Endothelial cell of umbilical vein (primary cell): ENCODE data around the gene LRP1. TPM values are rescaled to one million over a fixed set of nuclear protein-coding genes. Genes with fewer than 3 reads are reported as not detected.

Experiments
- BruUV-seq: library from RNA; stranded (reverse); fragments of 400-500 nt; replicated peaks from 2 replicates; lab custom pipeline; 2021; lab: Mats Ljungman, UMichigan
- CTCF ChIA-PET: fragments of 300-600, 350-600 bp; sonication (Branson Sonifier 250); formaldehyde crosslinking; loops from one replicate; lab custom pipeline; 2021; ENCODE audit warnings: antibody characterized with exemption, inconsistent platforms; lab: Charles Lee
- POLR2A ChIA-PET: fragments of 300-600, 350-600 bp; sonication (Branson Sonifier 250); formaldehyde crosslinking; loops from one replicate; lab custom pipeline; 2021; ENCODE audit warnings: antibody characterized with exemption, inconsistent platforms; lab: Charles Lee
- DNase-seq: peaks from one replicate; pipeline ENCODE4 v3.0.0-alpha.2; 2011; ENCODE audit warnings: low read depth, low spot score
- FAIRE-seq: peaks from 2 replicates; lab custom pipeline; 2011; peaks lifted over from hg19 to GRCh38; lab: Jason Lieb, UNC
- H2AFZ ChIP-seq: 2 replicates; pipeline ENCODE4 v1.6.0; 2012; ENCODE audit warnings: low read depth, low read length, control low read depth, inconsistent platforms
- H3K27ac ChIP-seq: 2 replicates; pipeline ENCODE4 v1.5.1; 2011; ENCODE audit warnings: low read depth, mild to moderate bottlenecking, control low read depth, low read length, moderate library complexity; ENCODE audit not compliant: insufficient read depth
- H3K27me3 ChIP-seq, 2 experiments: 2 replicates each; pipeline versions ENCODE4 v1.6.0 to v1.6.1; 2011; ENCODE audit warnings: low read length in 2 of 2, mixed read lengths in 1 of 2; ENCODE audit not compliant: control insufficient read depth in 2 of 2, insufficient read depth in 2 of 2
- H3K36me3 ChIP-seq, 2 experiments: 2 replicates in 1 of 2; 3 replicates in 1 of 2; pipeline ENCODE4 v1.5.1; 2011; ENCODE audit warnings: low read length in 2 of 2, mild to moderate bottlenecking in 1 of 2, moderate library complexity in 1 of 2; ENCODE audit not compliant: control insufficient read depth in 2 of 2, insufficient read depth in 2 of 2; ENCODE audit errors: extremely low read depth in 1 of 2
- H3K4me1 ChIP-seq: 3 replicates; pipeline ENCODE4 v1.5.1; 2011; ENCODE audit warnings: mild to moderate bottlenecking, low read length; ENCODE audit not compliant: control insufficient read depth, insufficient read depth; ENCODE audit errors: extremely low read depth
- H3K4me2 ChIP-seq: 2 replicates; pipeline ENCODE4 v1.6.1; 2011; ENCODE audit warnings: low read length, control low read depth, mixed read lengths; ENCODE audit not compliant: insufficient read depth
- H3K4me3 ChIP-seq, 3 experiments: fragments of 200-600 bp in 1 of 3; sonication (generic), shearing (Covaris generic) in 1 of 3; replicated peaks in 1 of 3; 2 replicates each; pipeline ENCODE4 v1.5.1; 2011 to 2016; ENCODE audit warnings: control low read depth in 3 of 3, low read length in 3 of 3, mild to moderate bottlenecking in 2 of 3, inconsistent platforms in 1 of 3, low read depth in 1 of 3, moderate library complexity in 1 of 3; ENCODE audit not compliant: insufficient read depth in 1 of 3
- H3K79me2 ChIP-seq: 2 replicates; pipeline ENCODE4 v1.6.0; 2012; ENCODE audit warnings: low read length, inconsistent platforms; ENCODE audit not compliant: control insufficient read depth, insufficient read depth
- H3K9ac ChIP-seq: replicated peaks from 2 replicates; pipeline ENCODE3; 2011; ENCODE audit warnings: low read length, control low read depth; ENCODE audit not compliant: insufficient read depth; ENCODE audit errors: extremely low read depth
- H3K9me1 ChIP-seq: replicated peaks from 3 replicates; pipeline ENCODE4 v1.6.0; 2011; ENCODE audit warnings: mild to moderate bottlenecking, low read length; ENCODE audit not compliant: control insufficient read depth, insufficient read depth; ENCODE audit errors: extremely low read depth
- H3K9me3 ChIP-seq: replicated peaks from 2 replicates; pipeline ENCODE4 v1.5.1; 2012; ENCODE audit warnings: low read length, inconsistent platforms; ENCODE audit not compliant: control insufficient read depth, insufficient read depth
- H4K20me1 ChIP-seq: replicated peaks from 2 replicates; pipeline ENCODE3; 2011; ENCODE audit warnings: mild to moderate bottlenecking, low read length; ENCODE audit not compliant: control insufficient read depth, insufficient read depth; ENCODE audit errors: extremely low read depth
- EZH2 ChIP-seq: IDR thresholded peaks from 2 replicates; pipeline ENCODE4 v1.6.1; 2012; ENCODE audit warnings: borderline replicate concordance, low read depth, mild to moderate bottlenecking, moderate library complexity, low read length, inconsistent platforms; ENCODE audit not compliant: severe bottlenecking
- FOS ChIP-seq: IDR thresholded peaks from 2 replicates; pipeline ENCODE4 v1.6.1; 2011; ENCODE audit warnings: mild to moderate bottlenecking, low read length, moderate library complexity, borderline replicate concordance; ENCODE audit not compliant: insufficient read depth
- GATA2 ChIP-seq: IDR thresholded peaks from 2 replicates; pipeline ENCODE4 v1.7.0; 2011; ENCODE audit warnings: low read depth, mild to moderate bottlenecking, moderate library complexity, mixed read lengths, low read length; ENCODE audit not compliant: insufficient read length, insufficient read depth
- JUN ChIP-seq: IDR thresholded peaks from 2 replicates; pipeline ENCODE4 v1.6.1; 2011; ENCODE audit warnings: borderline replicate concordance, low read depth; ENCODE audit not compliant: insufficient read length, insufficient read depth
- MYC ChIP-seq: IDR thresholded peaks from one replicate; pipeline ENCODE4 v1.6.1; 2011; ENCODE audit warnings: mild to moderate bottlenecking, low read depth, low read length
- POLR2A ChIP-seq: IDR thresholded peaks from 2 replicates; pipeline ENCODE4 v1.6.1; 2012; ENCODE audit warnings: low read depth, mild to moderate bottlenecking, control low read depth, low read length
- POLR2AphosphoS5 ChIP-seq: IDR thresholded peaks from 2 replicates; pipeline ENCODE4 v1.6.1; 2012; ENCODE audit warnings: low read depth, mild to moderate bottlenecking, control low read depth, low read length, moderate library complexity; ENCODE audit not compliant: insufficient read depth
- dilution Hi-C: fragments of 300-500 bp; cut with MboI; formaldehyde crosslinking; loops from one replicate; pipeline ENCODE4 v1.15.0; 2019; ENCODE audit warnings: low sequenced_read_pairs; ENCODE audit not compliant: extremely low pct_ligation_motif_present
- intact Hi-C: fragments of 100-400 bp; cut with micrococcal nuclease; formaldehyde crosslinking; loops from one replicate; pipeline ENCODE4 v1.10.0; 2022
- polyA plus RNA-seq, 4 experiments: library from polyadenylated mRNA; depleted of rRNA in 3 of 4; stranded (reverse) in 3 of 4; unstranded in 1 of 4; fragments of >200 nt; gene quantifications; 2 replicates each; pipeline versions ENCODE4 v1.2.1 to v1.2.3, GENCODE V29; 2011 to 2012; ENCODE audit warnings: missing spikeins in 1 of 4
- total RNA-seq: library from RNA; stranded (reverse); gene quantifications from 2 replicates; pipeline ENCODE4 v1.2.3, GENCODE V29; 2021
- TF ChIP-seq, protein P1 (sequence below): IDR thresholded peaks from 2 replicates; pipeline ENCODE4 v1.6.1; 2011; ENCODE audit not compliant: insufficient read depth, insufficient read length
- TF ChIP-seq, protein P2 (sequence below), 2 donors: IDR thresholded peaks; 1 replicate in 1 of 2; 2 replicates in 1 of 2; pipeline ENCODE4 v1.5.1; 2011; ENCODE audit warnings: low read length in 2 of 2, mild to moderate bottlenecking in 2 of 2, moderate library complexity in 2 of 2, control low read depth in 1 of 2, inconsistent platforms in 1 of 2, low read depth in 1 of 2; ENCODE audit not compliant: insufficient read depth in 1 of 2; ENCODE audit errors: extremely low read depth in 1 of 2

LRP1 gene
- total and polyA plus RNA-seq, 2 donors (not counting 3 experiments of a cell fraction or from before 2014, with no cell fraction given) = 1.6 to 4.6 TPM

DNA sequence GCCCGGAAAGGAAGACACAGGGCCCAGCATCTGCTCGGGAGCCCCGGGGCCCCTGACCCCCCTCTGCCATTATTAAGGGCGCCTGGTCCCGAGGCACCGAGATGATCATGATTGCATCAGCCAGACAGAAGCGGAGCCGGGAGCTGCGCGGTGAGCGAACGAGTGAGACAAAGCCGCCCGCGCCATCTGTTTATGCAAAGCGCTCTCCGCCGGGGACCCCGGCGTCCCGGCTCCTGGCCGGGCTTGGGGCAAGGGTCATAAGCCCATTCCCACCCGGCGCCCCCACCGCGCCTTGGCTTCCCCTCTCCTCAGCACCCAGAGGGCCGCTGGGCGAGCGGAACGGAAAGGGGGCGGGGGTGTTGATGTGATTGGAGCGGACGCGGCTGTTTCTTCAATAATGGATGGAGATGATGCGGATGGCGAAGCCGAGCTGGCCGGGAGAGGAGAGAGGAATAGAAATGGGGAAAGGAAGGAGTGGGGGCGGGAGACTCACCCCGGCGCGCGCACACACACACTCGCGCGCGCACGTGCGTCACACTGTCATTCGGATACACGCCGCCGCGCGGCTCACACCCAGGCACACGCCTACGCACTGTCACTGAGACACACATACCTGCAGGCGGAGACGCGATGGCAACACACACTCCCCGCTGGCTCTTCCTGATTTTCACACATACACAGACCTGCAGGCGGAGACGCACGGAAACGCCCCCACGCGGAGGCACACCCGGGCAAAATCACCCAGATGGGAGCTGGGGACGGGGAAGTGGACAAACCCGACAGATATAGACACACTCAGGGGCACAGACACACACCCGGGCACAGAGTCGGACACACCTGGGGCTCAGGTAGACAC lies 112.0 kb downstream of the LRP1 start:
- POLR2A ChIA-PET = interaction anchor here (1.1 kb wide), 1 partner anchor 11 kb away, joined by 3 read pairs; the partner anchor contains the start of gene SHMT2
- no peak overlapping the region for H3K27ac ChIP-seq
- intact Hi-C loops = loop anchor here (5.0 kb wide), 2 partner anchors 113 to 128 kb away; partner anchors contain the start of genes LRP1 and STAT6

More for the DNA sequence above, 112.0 kb downstream of the LRP1 start:
- FAIRE-seq (no peak), DNase-seq (no peak)
- peak overlapping the region; percentile 30 to 53 (median 40) for H3K4me3 ChIP-seq
- no peaks in the 10 kb centered on the region for H4K20me1 ChIP-seq
- H3K9me3 ChIP-seq = no peaks in the 10 kb centered on the region
- no TSS peak for BruUV-seq
- CTCF ChIA-PET = interaction anchor here (0.9 to 10.7 kb wide), 8 partner anchors 10 to 239 kb away, joined by 3 to 214 read pairs (median 36); partner anchors contain the start of genes NXPH4, SHMT2 and STAC3
- H3K9me1 ChIP-seq = no peaks in the 10 kb centered on the region
- peaks cover 58% of the 10 kb centered on the region in 2 experiments for H3K27me3 ChIP-seq
- peaks cover 28% of the 10 kb centered on the region for H3K4me1 ChIP-seq
- dilution Hi-C loops = no loop called here
- peak overlapping the region; percentile 41 for H2AFZ ChIP-seq
- H3K79me2 ChIP-seq = no peaks in the 10 kb centered on the region
- no peaks in the 10 kb centered on the region for H3K36me3 ChIP-seq
- no peak overlapping the region for H3K9ac ChIP-seq
- TF ChIP-seq EZH2 (no peak), JUN (no peak), MYC (no peak), GATA2 (no peak), FOS (no peak), POLR2AphosphoS5 (no peak), POLR2A (no peak)
- TF ChIP-seq, protein P1, sequence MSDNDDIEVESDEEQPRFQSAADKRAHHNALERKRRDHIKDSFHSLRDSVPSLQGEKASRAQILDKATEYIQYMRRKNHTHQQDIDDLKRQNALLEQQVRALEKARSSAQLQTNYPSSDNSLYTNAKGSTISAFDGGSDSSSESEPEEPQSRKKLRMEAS = no peak
- TF ChIP-seq, protein P2, sequence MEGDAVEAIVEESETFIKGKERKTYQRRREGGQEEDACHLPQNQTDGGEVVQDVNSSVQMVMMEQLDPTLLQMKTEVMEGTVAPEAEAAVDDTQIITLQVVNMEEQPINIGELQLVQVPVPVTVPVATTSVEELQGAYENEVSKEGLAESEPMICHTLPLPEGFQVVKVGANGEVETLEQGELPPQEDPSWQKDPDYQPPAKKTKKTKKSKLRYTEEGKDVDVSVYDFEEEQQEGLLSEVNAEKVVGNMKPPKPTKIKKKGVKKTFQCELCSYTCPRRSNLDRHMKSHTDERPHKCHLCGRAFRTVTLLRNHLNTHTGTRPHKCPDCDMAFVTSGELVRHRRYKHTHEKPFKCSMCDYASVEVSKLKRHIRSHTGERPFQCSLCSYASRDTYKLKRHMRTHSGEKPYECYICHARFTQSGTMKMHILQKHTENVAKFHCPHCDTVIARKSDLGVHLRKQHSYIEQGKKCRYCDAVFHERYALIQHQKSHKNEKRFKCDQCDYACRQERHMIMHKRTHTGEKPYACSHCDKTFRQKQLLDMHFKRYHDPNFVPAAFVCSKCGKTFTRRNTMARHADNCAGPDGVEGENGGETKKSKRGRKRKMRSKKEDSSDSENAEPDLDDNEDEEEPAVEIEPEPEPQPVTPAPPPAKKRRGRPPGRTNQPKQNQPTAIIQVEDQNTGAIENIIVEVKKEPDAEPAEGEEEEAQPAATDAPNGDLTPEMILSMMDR (IDR thresholded peaks at IDR 0.05; ENCODE audit: extremely low read depth in 1 of 2, insufficient read depth in 1 of 2, low read depth in 1 of 2, low read length in 2 of 2) = no peak
- peak overlapping the region; percentile 72 for H3K4me2 ChIP-seq
